HAP-1 (cell line): Measurements from ENCODE around the gene HCRTR1.

Experiments used
- DNase-seq, 2 experiments: peaks; one replicate each; pipeline ENCODE4 v3.0.0-alpha.2; 2016 to 2020; ENCODE audit warnings: low spot score in 2 of 2
- H3K27me3 ChIP-seq: fragments of 250-450 bp; sonication (Bioruptor Pico); 2 replicates; pipeline ENCODE4 v1.5.1; 2020; ENCODE audit warnings: low read depth, mild to moderate bottlenecking, moderate library complexity
- H3K36me3 ChIP-seq: fragments of 250-450 bp; sonication (Bioruptor Pico); replicated peaks from 2 replicates; pipeline ENCODE4 v1.5.1; 2020; ENCODE audit warnings: mild to moderate bottlenecking
- H3K4me1 ChIP-seq: fragments of 250-450 bp; sonication (Bioruptor Pico); 2 replicates; pipeline ENCODE4 v1.5.1; 2020; ENCODE audit warnings: mild to moderate bottlenecking
- H3K4me3 ChIP-seq: fragments of 250-450 bp; sonication (Bioruptor Pico); 2 replicates; pipeline ENCODE4 v1.5.1; 2020; ENCODE audit warnings: mild to moderate bottlenecking, moderate library complexity
- H3K9me3 ChIP-seq: fragments of 250-450 bp; sonication (Bioruptor Pico); 2 replicates; pipeline ENCODE4 v1.5.1; 2020; ENCODE audit warnings: mild to moderate bottlenecking, moderate library complexity
- in situ Hi-C: fragments of 300-500 bp; cut with MboI; formaldehyde crosslinking; loops from 3 replicates; pipeline ENCODE4 v1.14.3; 2020; ENCODE audit warnings: low sequenced_read_pairs, inconsistent platforms, mixed read lengths

HCRTR1 gene

DNA sequence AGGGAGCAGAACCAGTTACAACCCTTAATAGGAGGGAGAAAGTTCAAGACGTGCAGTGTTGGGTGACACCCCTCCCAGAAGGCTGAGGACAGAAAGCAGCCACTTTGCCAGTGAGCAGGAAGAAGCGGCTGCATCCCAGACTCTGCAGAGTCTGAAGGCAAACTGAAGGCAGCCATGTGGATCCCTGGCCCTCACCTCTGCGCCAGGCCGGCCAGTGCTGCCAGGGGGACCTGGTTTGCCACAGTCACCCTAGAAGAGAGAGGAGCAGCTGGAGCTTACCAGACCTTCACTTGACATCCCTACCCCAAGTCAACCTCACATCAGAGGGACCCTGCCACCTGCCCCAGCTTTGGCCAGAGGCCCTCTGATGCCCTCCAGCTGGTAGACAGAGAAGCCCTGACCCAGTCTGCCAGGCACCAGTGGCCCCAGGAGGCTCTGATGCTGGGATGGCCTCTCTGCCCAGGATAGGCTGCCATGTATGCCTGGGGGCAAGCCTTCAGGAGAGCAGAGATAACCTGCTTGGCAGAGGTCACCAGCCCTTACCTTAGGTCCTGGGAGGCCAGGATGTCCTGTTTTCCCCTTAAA lies 43.5 kb downstream of the HCRTR1 start:
- Histone ChIP-seq H3K4me3 (no peak overlapping the region), H3K9me3 (no peaks in the 10 kb centered on the region), H3K36me3 (no peaks in the 10 kb centered on the region), H3K4me1 (no peaks in the 10 kb centered on the region), H3K27me3 (no peaks in the 10 kb centered on the region)
- in situ Hi-C loops: loop anchor here (10.0 kb wide), 2 partner anchors 304 to 404 kb away; no protein-coding TSS in a partner anchor
- no peak for DNase-seq

DNA sequence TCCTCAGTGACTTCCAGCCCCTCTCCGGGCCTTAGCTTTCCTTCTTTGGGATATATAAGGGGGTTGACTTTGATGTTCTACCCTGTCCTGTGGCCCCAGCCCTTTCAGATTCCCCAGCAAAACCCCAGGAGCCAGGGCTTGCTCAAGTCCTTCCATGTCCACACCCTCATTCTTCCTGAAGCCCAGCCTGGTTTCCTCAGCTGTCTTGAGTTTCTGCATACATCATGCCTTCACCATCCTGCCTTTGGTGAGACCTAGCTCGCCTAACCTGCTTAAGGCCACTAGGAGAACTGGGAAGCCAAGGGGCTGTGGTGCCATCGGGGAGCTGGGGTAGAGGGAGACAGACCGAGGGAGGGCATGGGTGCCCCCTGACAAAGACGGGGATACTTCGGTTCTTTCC lies 44.4 kb downstream of the HCRTR1 start:
- in situ Hi-C loops: loop anchor here (10.0 kb wide), 2 partner anchors 303 to 403 kb away; no protein-coding TSS in a partner anchor
- Histone ChIP-seq H3K4me3 (no peak overlapping the region), H3K27me3 (no peaks in the 10 kb centered on the region), H3K4me1 (no peaks in the 10 kb centered on the region), H3K36me3 (no peaks in the 10 kb centered on the region), H3K9me3 (no peaks in the 10 kb centered on the region)
- DNase-seq: no peak

GRCh38 chr1:31662463-31662862 lies 45.0 kb downstream of the HCRTR1 start:
- no peaks in the 10 kb centered on the region for H3K4me1 ChIP-seq
- in situ Hi-C loops: loop anchor here (10.0 kb wide), 2 partner anchors 302 to 402 kb away; no protein-coding TSS in a partner anchor

GRCh38 chr1:31663622-31664452 lies 46.3 kb downstream of the HCRTR1 start:
- H3K4me3 ChIP-seq: no peak overlapping the region
- no peaks in the 10 kb centered on the region for H3K36me3 ChIP-seq
- H3K27me3 ChIP-seq: peaks cover 4% of the 10 kb centered on the region
- in situ Hi-C loops: loop anchor here (10.0 kb wide), 2 partner anchors 301 to 401 kb away; no protein-coding TSS in a partner anchor
- H3K4me1 ChIP-seq: no peaks in the 10 kb centered on the region
- H3K9me3 ChIP-seq: no peaks in the 10 kb centered on the region
- peak in 1 of 2 experiments; percentile 80 for DNase-seq

More at GRCh38 chr1:31662463-31662862, 45.0 kb downstream of the HCRTR1 start:
- no peaks in the 10 kb centered on the region for H3K9me3 ChIP-seq
- no peak overlapping the region for H3K4me3 ChIP-seq
- DNase-seq: no peak
- H3K36me3 ChIP-seq: no peaks in the 10 kb centered on the region
- H3K27me3 ChIP-seq: no peaks in the 10 kb centered on the region

DNA sequence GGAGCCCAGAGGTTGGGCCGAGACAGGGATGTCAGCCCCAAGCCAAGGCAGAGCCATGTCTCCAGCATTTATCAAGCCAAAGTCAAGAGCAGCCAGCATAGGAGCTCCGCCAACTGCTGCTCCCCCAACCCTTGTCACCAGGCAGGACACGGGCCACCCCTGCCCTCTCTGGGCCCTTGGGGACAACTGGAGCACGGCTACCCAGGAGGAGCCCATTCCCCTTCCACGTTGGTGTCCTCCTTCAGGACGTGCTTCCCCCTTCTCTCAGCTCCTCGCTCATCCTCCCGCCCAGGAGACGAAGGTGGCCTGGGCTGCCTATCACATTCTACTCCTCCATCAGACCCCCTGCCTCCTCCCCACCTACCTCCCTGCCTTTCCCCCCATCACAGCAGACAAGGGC lies 47.0 kb downstream of the HCRTR1 start:
- DNase-seq: no peak
- Histone ChIP-seq H3K27me3 (peaks cover 4% of the 10 kb centered on the region), H3K9me3 (no peaks in the 10 kb centered on the region), H3K4me1 (no peaks in the 10 kb centered on the region), H3K4me3 (no peak overlapping the region), H3K36me3 (no peaks in the 10 kb centered on the region)
- in situ Hi-C loops: loop anchor here (10.0 kb wide), 2 partner anchors 300 to 400 kb away; no protein-coding TSS in a partner anchor

DNA sequence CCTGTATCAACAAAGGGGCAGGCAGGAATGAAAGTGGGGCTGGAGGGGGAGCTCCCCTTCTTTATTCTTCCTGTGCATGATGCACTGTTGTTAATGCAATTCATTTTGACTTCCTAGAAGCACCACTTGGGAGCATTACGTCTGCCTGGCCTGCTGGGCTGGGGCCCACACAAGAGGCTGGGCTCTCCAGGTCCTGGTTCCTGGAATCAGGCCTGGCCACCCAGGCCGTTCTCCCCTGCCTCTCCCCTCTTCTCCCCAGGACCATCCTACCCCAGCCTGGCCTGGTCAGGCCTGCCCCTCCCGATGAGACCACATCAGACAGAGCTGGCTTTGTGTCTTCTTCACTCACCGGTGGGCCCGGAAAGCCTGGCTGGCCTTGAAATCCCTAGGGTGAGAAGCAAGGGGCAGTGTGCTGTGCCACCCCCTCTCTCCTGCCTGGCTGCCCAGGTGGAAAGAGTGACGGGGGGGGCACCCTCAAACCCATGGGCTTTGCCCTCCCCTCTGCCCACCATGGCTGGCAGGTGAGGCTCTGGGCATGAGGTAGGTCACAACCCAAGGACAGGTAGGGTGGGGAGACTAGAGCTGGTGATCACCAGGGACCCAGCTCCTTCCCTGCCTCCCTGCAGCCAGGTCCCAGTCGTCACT lies 47.9 kb downstream of the HCRTR1 start:
- H3K9me3 ChIP-seq: no peaks in the 10 kb centered on the region
- in situ Hi-C loops: loop anchor here (10.0 kb wide), 2 partner anchors 299 to 399 kb away; no protein-coding TSS in a partner anchor
- no peaks in the 10 kb centered on the region for H3K4me1 ChIP-seq
- DNase-seq: no peak
- H3K4me3 ChIP-seq: no peak overlapping the region
- no peaks in the 10 kb centered on the region for H3K36me3 ChIP-seq
- peaks cover 11% of the 10 kb centered on the region for H3K27me3 ChIP-seq

GRCh38 chr1:31666263-31666963 lies 48.9 kb downstream of the HCRTR1 start:
- Histone ChIP-seq H3K36me3 (no peaks in the 10 kb centered on the region), H3K4me3 (no peak overlapping the region), H3K4me1 (no peaks in the 10 kb centered on the region), H3K27me3 (peaks cover 16% of the 10 kb centered on the region), H3K9me3 (no peaks in the 10 kb centered on the region)
- no peak for DNase-seq
- in situ Hi-C loops: loop anchor here (10.0 kb wide), 2 partner anchors 298 to 398 kb away; no protein-coding TSS in a partner anchor

- no peaks in the 10 kb centered on the region for H3K4me1 ChIP-seq
- DNase-seq: no peak
- H3K4me3 ChIP-seq: no peak overlapping the region
- H3K27me3 ChIP-seq: peaks cover 16% of the 10 kb centered on the region
- in situ Hi-C loops: loop anchor here (10.0 kb wide), 2 partner anchors 298 to 398 kb away; no protein-coding TSS in a partner anchor
- no peaks in the 10 kb centered on the region for H3K9me3 ChIP-seq
- no peaks in the 10 kb centered on the region for H3K36me3 ChIP-seq
Measured at GRCh38 chr1:31667065-31667785, 49.7 kb downstream of the HCRTR1 start.

GRCh38 chr1:31668303-31668883 lies 50.9 kb downstream of the HCRTR1 start:
- H3K9me3 ChIP-seq: no peaks in the 10 kb centered on the region

GRCh38 chr1:31669433-31669785 lies 51.9 kb downstream of the HCRTR1 start:
- no peak overlapping the region for H3K4me3 ChIP-seq
- peaks cover 16% of the 10 kb centered on the region for H3K27me3 ChIP-seq
- no peaks in the 10 kb centered on the region for H3K4me1 ChIP-seq
- in situ Hi-C loops: loop anchor here (10.0 kb wide), 2 partner anchors 295 to 395 kb away; no protein-coding TSS in a partner anchor
- no peaks in the 10 kb centered on the region for H3K9me3 ChIP-seq
- H3K36me3 ChIP-seq: no peaks in the 10 kb centered on the region
- DNase-seq: no peak

More at GRCh38 chr1:31668303-31668883, 50.9 kb downstream of the HCRTR1 start:
- DNase-seq: no peak
- H3K4me1 ChIP-seq: no peaks in the 10 kb centered on the region
- H3K36me3 ChIP-seq: no peaks in the 10 kb centered on the region
- H3K4me3 ChIP-seq: no peak overlapping the region
- H3K27me3 ChIP-seq: peaks cover 16% of the 10 kb centered on the region
- in situ Hi-C loops: loop anchor here (10.0 kb wide), 2 partner anchors 296 to 396 kb away; no protein-coding TSS in a partner anchor

DNA sequence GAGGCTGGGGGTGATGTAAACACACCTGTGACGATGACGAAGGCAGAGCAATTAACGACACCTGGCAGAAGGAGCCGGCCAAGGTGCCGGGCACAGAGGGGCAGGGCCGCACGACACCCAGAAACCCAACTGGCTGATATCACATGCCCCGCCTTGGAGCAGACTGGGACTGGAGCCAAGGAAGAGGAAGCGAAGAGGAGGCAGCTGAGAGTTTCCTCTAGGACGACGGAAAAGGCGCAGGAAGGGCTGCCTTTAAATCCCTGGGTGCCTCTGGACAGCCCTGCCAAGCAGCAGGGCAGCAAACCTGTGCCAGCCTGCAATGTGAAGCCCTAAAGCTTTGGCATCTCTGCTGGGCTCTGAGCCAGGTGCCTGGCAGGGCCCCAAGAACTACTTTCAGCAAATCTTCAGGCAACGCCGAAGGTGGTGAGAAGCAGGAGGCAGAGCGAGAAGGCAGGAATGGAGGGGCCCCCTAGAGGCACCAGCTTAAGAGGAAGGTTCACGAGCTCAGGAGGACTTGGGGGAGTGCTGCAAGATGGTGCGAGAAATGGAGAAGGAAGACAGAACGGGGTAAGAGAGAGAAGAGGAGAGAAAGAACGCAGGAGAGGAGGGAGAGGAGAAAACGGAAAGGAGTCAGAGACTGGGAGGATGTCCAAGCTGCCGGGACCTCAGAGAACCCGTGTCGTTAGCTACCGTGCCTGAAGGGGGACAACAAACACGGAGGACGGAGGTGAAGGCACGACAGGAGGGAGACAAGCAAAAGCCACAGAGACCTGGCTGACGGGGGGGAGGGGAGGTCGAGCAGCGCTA lies 52.5 kb downstream of the HCRTR1 start:
- in situ Hi-C loops: loop anchor here (10.0 kb wide), 2 partner anchors 295 to 395 kb away; no protein-coding TSS in a partner anchor

DNA sequence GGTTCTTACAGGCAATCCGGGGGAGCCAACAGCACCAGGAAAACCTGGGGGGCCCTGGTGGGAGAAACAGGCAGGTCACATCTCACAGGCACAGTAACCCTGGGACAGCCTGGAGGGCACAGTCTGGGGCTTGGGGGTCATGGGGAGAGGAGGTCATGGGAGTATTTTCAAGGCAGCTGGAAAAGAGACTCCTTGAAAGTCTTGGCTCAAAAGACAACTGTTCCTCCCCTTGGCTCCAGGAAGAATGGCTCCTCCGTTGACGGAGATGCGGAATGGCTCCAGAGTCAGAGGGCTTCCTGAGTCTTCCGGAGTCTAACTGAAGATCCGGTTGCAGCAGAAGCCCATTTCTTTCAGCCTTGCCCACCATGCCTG lies 53.1 kb downstream of the HCRTR1 start:
- in situ Hi-C loops: no loop called here
- H3K4me1 ChIP-seq: no peaks in the 10 kb centered on the region
- DNase-seq: no peak
- H3K4me3 ChIP-seq: no peak overlapping the region
- no peaks in the 10 kb centered on the region for H3K9me3 ChIP-seq
- peaks cover 16% of the 10 kb centered on the region for H3K27me3 ChIP-seq
- no peaks in the 10 kb centered on the region for H3K36me3 ChIP-seq

More for the DNA sequence above, 52.5 kb downstream of the HCRTR1 start:
- no peaks in the 10 kb centered on the region for H3K4me1 ChIP-seq
- H3K9me3 ChIP-seq: no peaks in the 10 kb centered on the region
- H3K4me3 ChIP-seq: no peak overlapping the region
- peak in 1 of 2 experiments; percentile 24 for DNase-seq
- H3K36me3 ChIP-seq: no peaks in the 10 kb centered on the region
- peaks cover 16% of the 10 kb centered on the region for H3K27me3 ChIP-seq
